CD4-positive, alpha-beta T cell treated with Interleukin-15 for 1 hour (primary cell): Measurements from ENCODE around the gene HSPA6.
"Not testable (repeated sequence)": the region's sequence is repeated elsewhere in the genome, so short reads cannot be mapped to it uniquely, and the experiment has no call there.

ENCODE experiments used
- DNase-seq: peaks from one replicate; pipeline ENCODE4 v3.0.0-alpha.2; 2020

HSPA6 gene

DNA sequence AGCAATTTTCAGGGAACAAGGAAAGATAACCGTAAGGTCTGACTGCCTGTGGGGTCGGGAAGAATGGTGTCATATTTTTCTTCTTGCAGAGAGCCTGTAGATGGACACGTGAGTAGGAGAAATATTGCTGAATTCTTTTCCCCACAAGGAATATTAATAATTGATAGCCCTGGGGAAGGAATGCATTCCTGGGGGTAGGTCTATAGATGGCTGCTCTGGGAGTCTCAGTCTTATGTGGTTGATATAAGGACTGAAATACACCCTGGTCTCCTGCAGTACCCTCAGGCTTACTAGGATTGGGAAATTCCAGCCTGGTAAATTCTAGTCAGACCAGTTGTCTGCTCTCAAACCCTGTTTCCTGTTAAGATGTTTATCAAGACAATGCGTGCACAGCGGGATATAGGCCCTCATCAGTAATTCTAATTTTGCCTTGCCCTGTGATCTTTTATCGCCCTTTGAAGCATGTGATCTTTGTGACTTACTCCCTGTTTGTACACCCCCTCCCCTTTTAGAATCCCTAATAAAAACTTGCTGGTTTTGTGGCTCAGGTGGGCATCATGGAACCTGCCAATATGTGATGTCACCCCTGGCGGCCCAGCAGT, 12.8 kb downstream of the HSPA6 start:
- DNase-seq: not testable (repeated sequence)

DNA sequence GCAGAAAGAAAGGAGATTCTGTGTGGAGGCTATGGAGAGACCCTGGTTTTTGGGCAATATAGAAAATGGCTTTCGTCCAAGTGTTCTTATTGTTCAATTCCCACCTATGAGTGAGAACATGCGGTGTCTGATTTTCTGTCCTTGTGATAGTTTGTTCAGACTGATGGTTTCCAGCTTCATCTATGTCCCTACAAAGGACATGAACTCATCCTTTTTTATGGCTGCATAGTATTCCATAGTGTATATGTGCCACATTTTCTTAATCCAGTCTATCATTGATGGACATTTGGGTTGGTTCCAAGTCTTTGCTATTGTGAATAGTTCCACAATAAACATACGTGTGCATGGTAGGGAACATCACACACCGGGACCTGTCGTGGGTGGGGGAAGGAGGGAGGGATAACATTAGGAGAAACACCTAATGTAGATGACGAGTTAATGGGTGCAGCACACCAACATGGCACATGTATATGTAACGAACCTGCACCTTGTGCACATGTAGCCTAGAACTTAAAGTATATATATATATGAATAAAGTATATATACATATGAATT, 14.7 kb downstream of the HSPA6 start:
- DNase-seq: not testable (repeated sequence)

- DNase-seq: peak; percentile 89
Observed at GRCh38 chr1:161539731-161540569, 15.6 kb downstream of the HSPA6 start.

GRCh38 chr1:161540570-161540960, 16.2 kb downstream of the HSPA6 start:
- DNase-seq: not testable (repeated sequence)

- peak; percentile 54 for DNase-seq
Observed at GRCh38 chr1:161542091-161542559, 17.8 kb downstream of the HSPA6 start.

- DNase-seq: not testable (repeated sequence)
Observed at GRCh38 chr1:161543125-161543524, 18.8 kb downstream of the HSPA6 start.

GRCh38 chr1:161545005-161545731, 20.8 kb downstream of the HSPA6 start:
- DNase-seq: not testable (repeated sequence)

DNA sequence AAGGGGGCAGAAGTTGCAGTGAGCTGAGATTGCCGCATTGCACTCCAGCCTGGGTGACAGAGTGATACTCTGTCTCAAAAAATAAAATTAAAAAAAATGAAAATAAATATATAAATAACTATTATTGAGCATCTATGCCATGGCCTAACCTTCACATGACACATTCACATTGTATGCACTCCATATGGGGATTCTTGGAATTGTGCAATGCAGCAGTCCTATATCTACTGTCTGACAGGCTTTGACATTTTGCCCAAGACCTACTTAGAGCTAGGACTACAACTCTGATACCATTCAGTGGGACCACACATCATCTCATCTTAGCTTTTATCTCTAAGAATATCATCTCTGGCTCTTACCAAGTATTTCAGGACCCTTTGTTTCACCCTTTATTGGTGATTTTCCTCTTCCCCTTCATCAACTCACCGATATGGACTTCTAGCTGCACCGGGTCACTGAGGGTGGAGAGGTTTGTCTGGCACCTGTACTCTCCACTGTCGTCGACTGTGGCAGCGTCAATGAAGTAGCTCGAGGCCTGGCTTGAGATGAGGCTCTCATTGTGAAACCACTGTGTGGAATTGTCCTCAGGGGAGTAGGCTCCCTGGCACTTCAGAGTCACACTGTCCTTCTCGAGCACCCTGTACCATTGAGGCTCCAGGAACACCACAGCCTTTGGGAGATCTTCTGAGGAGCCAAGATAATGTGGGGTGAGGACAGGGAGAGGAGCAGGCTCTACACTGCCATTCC, 23.8 kb downstream of the HSPA6 start:
- DNase-seq: peak; percentile 25

DNA sequence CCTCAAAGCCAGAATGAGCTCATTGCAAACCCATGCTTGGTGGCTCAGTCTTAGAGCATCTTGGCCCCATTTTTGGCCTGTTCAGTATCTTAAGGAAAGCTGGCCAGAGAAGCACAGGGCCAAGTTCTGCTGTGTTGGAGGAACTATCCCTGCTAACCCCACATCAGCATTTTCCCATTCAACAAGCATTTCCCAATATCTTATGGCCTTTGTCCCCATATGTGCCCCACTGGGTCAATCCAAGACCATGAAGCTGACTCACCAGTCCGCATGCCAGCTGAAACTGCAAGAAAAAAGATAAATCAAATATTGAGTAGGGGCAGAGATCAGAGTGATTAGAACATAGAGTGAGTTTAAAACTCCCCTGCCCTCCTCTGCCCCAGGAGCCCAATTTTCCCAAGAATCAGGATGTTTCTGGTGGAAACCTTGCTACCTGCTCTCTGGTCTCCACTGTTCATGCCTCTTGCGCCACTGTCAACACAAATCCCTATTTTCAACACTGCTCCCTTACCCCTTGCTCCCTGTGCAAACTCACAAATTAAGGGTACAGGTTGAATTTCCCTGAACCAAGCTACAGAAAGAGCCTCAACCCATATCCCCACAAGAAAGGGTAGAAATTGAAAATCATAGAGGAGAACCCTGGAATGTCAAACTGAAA, 24.5 kb downstream of the HSPA6 start:
- not testable (repeated sequence) for DNase-seq

- DNase-seq: peak; percentile 53
Observed at GRCh38 chr1:161549652-161550051, 25.3 kb downstream of the HSPA6 start, which contains the start of gene FCGR3A. Gene FCGR3A, minus strand, starts transcription at chr1:161549818. Its CDS starts 82 bp downstream, at chr1:161549736.

GRCh38 chr1:161550942-161551341, 26.6 kb downstream of the HSPA6 start:
- DNase-seq: not testable (repeated sequence)

- not testable (repeated sequence) for DNase-seq
Observed at GRCh38 chr1:161553631-161554030, 29.3 kb downstream of the HSPA6 start.

DNA sequence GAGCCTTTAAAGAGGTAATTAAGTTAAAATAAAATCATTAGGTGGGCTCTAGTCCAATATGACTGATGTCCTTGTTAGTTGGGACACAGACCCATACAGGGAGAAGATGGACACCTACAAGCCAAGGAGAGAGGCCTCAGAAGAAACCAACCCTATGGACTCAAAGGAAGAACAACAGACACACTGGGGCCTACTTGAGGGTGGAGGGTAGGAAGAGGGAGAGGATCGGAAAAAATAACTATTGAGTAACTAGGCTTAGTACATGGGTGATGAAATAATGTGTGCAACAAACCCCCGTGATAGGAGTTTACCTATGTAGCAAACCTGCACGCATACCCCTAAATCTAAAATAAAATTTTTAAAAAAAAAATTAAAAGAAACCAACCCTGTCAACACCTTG, 30.0 kb downstream of the HSPA6 start:
- DNase-seq: not testable (repeated sequence)

GRCh38 chr1:161554815-161555417, 30.6 kb downstream of the HSPA6 start:
- DNase-seq: peak; percentile 45

DNA sequence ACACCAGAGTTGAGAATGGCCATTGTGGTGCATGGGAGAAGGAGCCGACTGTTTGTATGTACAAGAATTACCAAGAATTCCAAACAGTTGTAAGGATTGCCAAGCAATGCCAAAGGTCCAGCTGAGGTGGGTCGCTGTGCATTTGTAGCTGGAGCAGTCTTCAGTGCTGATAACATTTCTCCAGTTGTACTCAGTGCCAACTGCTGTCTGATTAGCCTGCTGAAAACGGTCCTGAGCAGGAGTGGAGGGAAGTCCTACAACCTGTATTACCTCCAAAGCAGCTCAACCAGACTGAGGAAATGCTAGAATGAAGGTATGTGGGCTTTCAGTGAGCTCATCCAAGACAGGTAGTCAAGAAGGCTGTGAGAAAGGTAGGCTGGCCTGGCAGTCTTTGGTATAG, 31.8 kb downstream of the HSPA6 start:
- DNase-seq: not testable (repeated sequence)

DNA sequence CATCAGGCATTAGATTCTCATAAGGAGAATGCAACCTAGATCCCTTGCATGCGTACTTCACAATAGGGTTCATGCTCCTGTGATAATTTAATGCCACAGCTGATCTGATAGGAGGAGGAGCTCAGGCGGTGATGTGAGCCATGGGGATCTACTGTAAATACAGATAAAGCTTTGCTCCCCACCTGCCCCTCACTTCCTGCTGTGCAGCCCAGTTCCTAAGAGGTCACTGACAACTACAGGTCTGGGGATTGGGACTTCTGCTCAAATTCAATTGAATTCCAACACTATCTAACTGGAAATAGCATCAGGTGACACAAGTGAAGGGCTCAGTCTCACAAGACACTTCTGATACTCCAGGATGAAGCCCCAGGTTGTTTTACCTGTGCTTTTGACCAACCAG, 32.6 kb downstream of the HSPA6 start:
- not testable (repeated sequence) for DNase-seq

DNA sequence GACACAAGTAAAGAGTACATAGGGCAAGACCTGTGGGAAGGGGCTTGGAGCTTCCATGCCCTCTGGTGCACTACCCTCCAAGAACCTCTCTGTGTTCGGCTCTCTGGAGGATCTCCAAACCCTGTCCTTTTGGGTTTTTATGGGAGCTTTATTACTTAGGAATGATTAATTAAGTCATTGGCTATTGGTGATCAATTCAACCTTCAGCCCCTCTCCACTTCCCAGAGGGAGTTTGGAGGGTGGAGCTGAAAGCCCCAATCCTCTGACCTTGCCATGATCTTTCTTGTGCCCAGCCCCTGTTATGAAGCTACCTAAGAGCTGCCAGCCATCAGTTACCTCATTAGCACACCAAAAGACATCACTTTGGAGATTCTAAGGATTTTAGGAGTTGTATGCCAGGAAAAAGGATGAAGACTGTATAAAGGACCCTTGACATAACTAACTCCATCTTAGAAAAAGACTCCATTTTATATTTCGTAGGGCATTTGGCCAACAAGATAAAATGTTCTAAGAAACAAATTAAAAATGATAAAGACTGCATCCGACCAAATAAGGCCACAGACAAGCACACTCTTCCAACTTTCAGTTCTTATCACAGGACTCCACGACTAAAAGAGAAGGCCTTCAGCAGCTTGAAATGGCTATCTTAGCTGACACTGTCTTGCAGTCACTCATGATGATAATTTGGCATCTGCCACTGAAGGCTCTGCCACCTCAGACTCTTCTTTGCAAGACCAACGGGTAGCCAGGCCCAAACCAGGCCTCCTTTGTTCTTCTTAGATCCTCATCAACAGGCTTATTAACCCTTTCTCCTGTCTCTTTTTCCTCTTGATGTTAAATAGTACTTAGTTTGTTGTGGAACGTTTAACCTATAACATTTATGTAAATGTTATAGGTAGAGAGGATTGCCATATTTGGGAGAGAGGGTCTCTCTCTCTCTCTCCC, 33.4 kb downstream of the HSPA6 start:
- DNase-seq: not testable (repeated sequence)

DNA sequence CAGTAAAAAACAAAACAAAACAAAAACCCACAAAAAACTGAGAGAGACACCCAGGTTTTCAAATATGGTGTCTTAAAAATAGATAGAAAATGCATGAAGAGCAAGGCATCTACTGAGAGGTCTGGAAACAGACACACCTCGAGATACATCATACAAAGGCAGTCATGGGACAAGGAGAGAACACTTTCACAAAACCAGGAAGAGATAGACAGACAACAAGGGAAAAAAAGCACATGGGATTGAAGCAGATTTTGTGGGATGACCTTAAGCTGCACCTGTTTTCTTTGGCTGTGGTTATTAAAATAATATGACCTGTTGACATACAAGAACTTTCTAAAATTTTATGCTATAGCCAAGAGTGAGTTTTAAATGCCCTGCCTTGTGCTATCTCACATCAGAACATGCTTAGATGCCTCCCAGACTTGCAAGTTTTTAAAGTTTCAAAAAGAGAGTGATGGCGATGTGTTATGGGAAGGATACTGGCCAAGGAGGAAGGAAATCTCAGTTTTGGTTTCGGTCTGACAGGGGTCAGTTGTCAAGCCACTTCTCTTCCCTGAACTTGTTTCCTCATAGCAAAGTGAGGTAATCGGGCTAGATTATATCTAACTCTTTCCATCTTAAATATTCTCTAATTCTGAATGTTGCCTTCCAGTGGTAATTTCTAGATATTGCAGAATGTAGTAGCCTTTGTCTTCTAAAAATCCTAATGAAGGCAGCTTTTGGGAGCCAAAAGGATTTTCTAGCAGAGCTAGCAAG, 36.8 kb downstream of the HSPA6 start:
- DNase-seq: peak; percentile 46

- DNase-seq: not testable (repeated sequence)
Observed at GRCh38 chr1:161562441-161562840, 38.1 kb downstream of the HSPA6 start.
